Measurements from ENCODE around the gene SUPT3H. TPM values are rescaled to one million over a fixed set of nuclear protein-coding genes. Genes with fewer than 3 reads are reported as not detected.

Gene SUPT3H
- total RNA-seq, 4 donors from 2014 or later = 1.1 to 4.7 (median 3.7) TPM

- no peak overlapping the region for H3K27ac ChIP-seq
- TF ChIP-seq CTCF (IDR thresholded peaks at IDR 0.05) (no peak), POLR2AphosphoS5 (IDR thresholded peaks at IDR 0.05) (no peak), EP300 (IDR thresholded peaks at IDR 0.05) (no peak), POLR2A (IDR thresholded peaks at IDR 0.05) (no peak)
- no peaks in the 10 kb centered on the region for H3K36me3 ChIP-seq
- H3K4me1 ChIP-seq = no peaks in the 10 kb centered on the region
- WGBS = 77% methylated on average over 1 of the region's 1 CpG
- no peaks in the 10 kb centered on the region for H3K9me3 ChIP-seq
- DNase-seq (ENCODE audit: low spot score in 2 of 2) = no peak
- H3K4me3 ChIP-seq = no peak overlapping the region
- H3K27me3 ChIP-seq = no peaks in the 10 kb centered on the region
Measured at GRCh38 chr6:45254253-45254652, 123.5 kb downstream of the SUPT3H start.

GRCh38 chr6:45253453-45253852, 124.3 kb downstream of the SUPT3H start:
- DNase-seq (ENCODE audit: low spot score in 2 of 2) = no peak
- H3K4me1 ChIP-seq = no peaks in the 10 kb centered on the region
- H3K27ac ChIP-seq = no peak overlapping the region
- no peaks in the 10 kb centered on the region for H3K9me3 ChIP-seq
- no peaks in the 10 kb centered on the region for H3K27me3 ChIP-seq
- H3K36me3 ChIP-seq = no peaks in the 10 kb centered on the region
- H3K4me3 ChIP-seq = no peak overlapping the region
- 76% methylated on average over 6 of the region's 6 CpGs for WGBS
- TF ChIP-seq EP300 (IDR thresholded peaks at IDR 0.05) (no peak), POLR2A (IDR thresholded peaks at IDR 0.05) (no peak), POLR2AphosphoS5 (IDR thresholded peaks at IDR 0.05) (no peak), CTCF (IDR thresholded peaks at IDR 0.05) (no peak)

- 100% methylated on average over 2 of the region's 2 CpGs for WGBS
- no peaks in the 10 kb centered on the region for H3K4me1 ChIP-seq
- TF ChIP-seq POLR2AphosphoS5 (IDR thresholded peaks at IDR 0.05) (no peak), EP300 (IDR thresholded peaks at IDR 0.05) (no peak), CTCF (IDR thresholded peaks at IDR 0.05) (no peak), POLR2A (IDR thresholded peaks at IDR 0.05) (no peak)
- H3K9me3 ChIP-seq = peaks cover 8% of the 10 kb centered on the region
- H3K27me3 ChIP-seq = no peaks in the 10 kb centered on the region
- no peaks in the 10 kb centered on the region for H3K36me3 ChIP-seq
- no peak overlapping the region for H3K27ac ChIP-seq
- H3K4me3 ChIP-seq = no peak overlapping the region
- no peak for DNase-seq (ENCODE audit: low spot score in 2 of 2)
Measured at GRCh38 chr6:45231660-45232059, 146.1 kb downstream of the SUPT3H start.

- H3K4me3 ChIP-seq = no peak overlapping the region
- 90% methylated on average over 1 of the region's 1 CpG for WGBS
- TF ChIP-seq EP300 (IDR thresholded peaks at IDR 0.05) (no peak), CTCF (IDR thresholded peaks at IDR 0.05) (no peak)
- no peaks in the 10 kb centered on the region for H3K27me3 ChIP-seq
- peaks cover 8% of the 10 kb centered on the region for H3K9me3 ChIP-seq
- H3K36me3 ChIP-seq = no peaks in the 10 kb centered on the region
- H3K27ac ChIP-seq = no peak overlapping the region
- no peak for DNase-seq (ENCODE audit: low spot score in 2 of 2)
- no peaks in the 10 kb centered on the region for H3K4me1 ChIP-seq
Measured at GRCh38 chr6:45229416-45229815, 148.3 kb downstream of the SUPT3H start.

GRCh38 chr6:45226081-45226480, 151.7 kb downstream of the SUPT3H start:
- Histone ChIP-seq H3K36me3 (no peaks in the 10 kb centered on the region), H3K9me3 (peaks cover 3% of the 10 kb centered on the region), H3K27me3 (no peaks in the 10 kb centered on the region), H3K27ac (no peak overlapping the region), H3K4me3 (no peak overlapping the region), H3K4me1 (no peaks in the 10 kb centered on the region)
- TF ChIP-seq POLR2A (IDR thresholded peaks at IDR 0.05) = no peak
- no peak for TF ChIP-seq EP300 (IDR thresholded peaks at IDR 0.05)
- TF ChIP-seq POLR2AphosphoS5 (IDR thresholded peaks at IDR 0.05) = no peak
- no peak for TF ChIP-seq CTCF (IDR thresholded peaks at IDR 0.05)
- DNase-seq (ENCODE audit: low spot score in 2 of 2) = no peak
- 93% methylated on average over 2 of the region's 2 CpGs for WGBS
